Stimulated activated CD4-positive, alpha-beta T cell treated with anti-CD3 and anti-CD28 coated beads, TNF-alpha, amount 100 ng/mL, for 24 hours (primary cell): Measurements from ENCODE around the gene MYL3.

ENCODE experiments used
- DNase-seq, 3 experiments: peaks; one replicate each; pipeline ENCODE4 v3.0.0-alpha.2; 2020; ENCODE audit warnings: low read depth in 3 of 3

Gene MYL3

GRCh38 chr3:46851364-46852333 is 11.6 kb downstream of the MYL3 start:
- DNase-seq: no peak

- no peak for DNase-seq
Observed at GRCh38 chr3:46850468-46850779, 12.8 kb downstream of the MYL3 start.

- no peak for DNase-seq
Observed at GRCh38 chr3:46849686-46850467, 13.4 kb downstream of the MYL3 start.

- no peak for DNase-seq
Observed at GRCh38 chr3:46849045-46849631, 14.1 kb downstream of the MYL3 start.

GRCh38 chr3:46848271-46849044 is 14.8 kb downstream of the MYL3 start:
- peak in 2 of 3 experiments; percentile 6 to 51 for DNase-seq

DNA sequence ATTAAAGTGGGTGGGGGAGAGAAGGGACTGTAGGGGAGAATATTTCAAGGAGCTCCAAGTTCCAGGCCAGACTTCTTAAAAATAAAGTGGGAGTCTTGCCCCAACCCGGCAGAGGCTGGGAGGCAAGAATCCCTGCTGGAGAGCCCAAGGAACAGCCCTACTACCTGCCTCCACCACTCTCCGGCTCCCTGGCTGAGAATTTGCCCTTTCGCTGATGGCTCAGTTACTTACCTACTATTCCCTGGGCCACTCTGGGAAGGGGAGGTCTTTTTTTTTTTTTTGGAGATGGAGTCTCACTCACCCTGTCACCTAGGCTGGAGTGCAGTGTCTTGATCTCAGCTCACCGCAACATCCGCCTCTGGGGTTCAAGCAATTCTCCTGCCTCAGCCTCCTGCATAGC is 15.5 kb downstream of the MYL3 start:
- no peak for DNase-seq

GRCh38 chr3:46846624-46847542 is 16.4 kb downstream of the MYL3 start:
- no peak for DNase-seq

- DNase-seq: peak; percentile 38 to 68 (median 42)
Observed at GRCh38 chr3:46845860-46846623, 17.2 kb downstream of the MYL3 start.

DNA sequence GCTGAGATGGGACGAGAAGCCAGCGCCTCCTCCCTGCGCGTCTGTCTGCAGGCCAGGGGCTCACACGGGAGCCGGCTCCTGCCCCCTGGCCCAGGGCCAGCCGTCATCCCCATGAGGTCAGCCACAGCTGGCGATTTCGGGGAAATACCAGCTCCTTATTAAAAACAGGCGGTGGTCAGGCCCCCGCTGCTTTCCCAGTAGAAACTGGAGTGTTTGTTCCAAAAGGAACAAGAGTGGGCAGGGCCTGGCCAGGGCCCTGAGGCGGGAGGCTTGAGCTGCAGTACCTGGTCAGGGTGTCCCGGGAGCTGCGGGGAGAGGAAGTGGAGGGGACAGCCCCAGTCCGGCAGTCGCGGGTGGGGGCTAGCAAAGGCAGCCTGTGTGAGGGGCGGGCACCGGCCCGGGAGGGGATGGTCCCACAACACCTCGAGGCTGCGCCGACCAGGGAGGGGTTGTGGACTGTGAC is 17.8 kb downstream of the MYL3 start:
- DNase-seq: no peak

GRCh38 chr3:46844881-46845312 is 18.3 kb downstream of the MYL3 start:
- no peak for DNase-seq

- DNase-seq: no peak
Observed at GRCh38 chr3:46844397-46844796, 18.8 kb downstream of the MYL3 start.

GRCh38 chr3:46843508-46843907 is 19.7 kb downstream of the MYL3 start:
- DNase-seq: no peak

GRCh38 chr3:46840491-46840890 is 22.8 kb downstream of the MYL3 start:
- no peak for DNase-seq

DNA sequence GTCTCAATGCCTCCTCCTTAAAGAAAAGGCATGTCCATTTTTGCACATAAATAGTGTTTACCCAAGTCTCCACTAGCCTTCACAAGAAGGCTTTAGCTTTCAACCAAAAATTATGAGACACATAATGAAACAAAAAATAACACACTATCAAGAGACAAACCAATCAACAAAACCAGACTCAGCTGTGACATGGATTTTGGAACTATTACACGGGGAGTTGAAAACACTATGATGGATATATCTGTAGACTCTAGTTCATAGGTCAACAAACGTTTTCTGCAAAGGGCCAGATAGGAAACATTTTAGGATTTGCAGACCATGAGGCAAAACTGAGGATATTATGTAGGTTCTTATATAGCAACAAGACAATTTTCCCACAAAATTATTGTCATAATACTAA is 24.9 kb downstream of the MYL3 start:
- no peak for DNase-seq

DNA sequence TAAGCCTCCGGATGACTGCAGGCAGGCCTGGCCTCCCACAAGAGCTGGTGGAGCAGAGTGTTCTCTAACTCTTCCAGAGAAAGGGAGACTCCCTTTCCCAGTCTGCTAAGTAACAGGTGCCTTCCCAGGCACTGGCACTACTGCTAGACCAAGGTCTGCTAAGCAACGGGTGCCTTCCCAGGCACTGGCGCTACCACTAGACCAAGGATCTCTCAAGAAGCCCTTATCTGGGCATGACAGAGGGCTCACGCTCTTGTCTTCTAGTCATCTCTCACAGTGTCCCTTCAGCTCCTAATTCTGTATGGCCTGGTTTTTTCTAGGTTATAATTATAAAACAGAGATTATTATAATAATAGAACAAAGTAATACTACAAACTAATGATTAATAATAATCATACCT is 27.8 kb downstream of the MYL3 start:
- no peak for DNase-seq

DNA sequence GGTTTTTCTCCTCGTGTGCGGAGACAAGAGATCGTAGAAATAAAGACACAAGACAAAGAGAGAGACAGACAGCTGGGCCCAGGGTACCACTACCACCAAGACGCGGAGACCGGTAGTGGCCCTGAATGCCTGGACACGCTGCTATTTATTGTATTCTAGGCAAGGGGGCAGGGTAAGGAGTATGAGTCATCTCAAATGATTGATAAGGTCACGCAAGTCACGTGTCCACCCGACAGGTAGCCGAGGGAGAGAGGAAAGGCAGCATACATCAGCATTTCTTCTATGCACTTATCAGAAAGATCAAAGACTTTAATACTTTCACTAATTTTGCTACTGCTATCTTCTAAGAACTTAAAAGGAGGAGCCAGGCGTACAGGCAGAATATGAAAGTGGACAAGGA is 28.2 kb downstream of the MYL3 start:
- DNase-seq: no peak

GRCh38 chr3:46833346-46834300 is 29.6 kb downstream of the MYL3 start:
- no peak for DNase-seq

DNA sequence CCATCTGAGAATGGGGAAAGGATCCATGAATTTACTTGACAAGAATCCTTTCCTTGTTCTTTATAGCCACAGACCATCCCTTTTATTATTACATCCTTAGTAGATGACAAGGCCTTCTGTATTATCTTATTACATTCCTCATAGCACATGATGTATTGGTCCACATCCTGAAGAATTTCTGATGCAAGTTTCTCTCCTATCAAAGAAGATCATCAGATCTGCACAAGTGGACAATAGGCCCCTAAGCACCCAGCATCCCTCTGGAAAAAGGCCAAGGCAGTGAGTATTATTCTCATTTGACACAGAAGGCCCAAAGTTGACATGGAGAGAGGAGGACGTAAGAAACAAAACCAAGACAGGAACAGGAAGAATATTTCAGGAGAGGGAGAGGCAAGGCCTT is 31.4 kb downstream of the MYL3 start:
- no peak for DNase-seq

GRCh38 chr3:46831316-46831715 is 31.9 kb downstream of the MYL3 start:
- no peak for DNase-seq
